Neutrophil (primary cell): ENCODE results near the gene KLHL13.

ENCODE experiments used
- H3K27ac ChIP-seq: fragments of 200-600 bp; sonication (generic); 2 replicates; pipeline ENCODE4 v1.5.1; 2016; ENCODE audit warnings: mild to moderate bottlenecking, moderate library complexity
- H3K27me3 ChIP-seq: fragments of 200-600 bp; sonication (generic); 2 replicates; pipeline ENCODE4 v1.6.0; 2016; ENCODE audit warnings: mild to moderate bottlenecking
- H3K36me3 ChIP-seq: fragments of 200-600 bp; sonication (generic); 2 replicates; pipeline ENCODE4 v1.5.1; 2017
- H3K4me1 ChIP-seq, 2 experiments: fragments of 200-600 bp in 1 of 2; sonication (generic) in 1 of 2; 1 replicate in 1 of 2; 2 replicates in 1 of 2; pipeline versions ENCODE4 v1.5.1 to v1.6.1; 2013 to 2016; ENCODE audit warnings: low read depth in 1 of 2, low read length in 1 of 2, mild to moderate bottlenecking in 1 of 2, moderate library complexity in 1 of 2; ENCODE audit not compliant: control insufficient read depth in 1 of 2, insufficient read depth in 1 of 2
- H3K4me3 ChIP-seq, 2 experiments: fragments of 200-600 bp in 1 of 2; sonication (generic) in 1 of 2; 1 replicate in 1 of 2; 2 replicates in 1 of 2; pipeline ENCODE4 v1.5.1; 2013 to 2016; ENCODE audit warnings: low read depth in 1 of 2, low read length in 1 of 2, mild to moderate bottlenecking in 1 of 2, moderate library complexity in 1 of 2
- H3K9me3 ChIP-seq: fragments of 200-600 bp; sonication (generic); 2 replicates; pipeline ENCODE4 v1.5.1; 2016
- TF ChIP-seq, protein P1 (sequence below): fragments of 200-600 bp; sonication (generic); IDR thresholded peaks from 2 replicates; pipeline ENCODE4 v1.5.1; 2016; ENCODE audit warnings: antibody characterized with exemption

The KLHL13 gene

DNA sequence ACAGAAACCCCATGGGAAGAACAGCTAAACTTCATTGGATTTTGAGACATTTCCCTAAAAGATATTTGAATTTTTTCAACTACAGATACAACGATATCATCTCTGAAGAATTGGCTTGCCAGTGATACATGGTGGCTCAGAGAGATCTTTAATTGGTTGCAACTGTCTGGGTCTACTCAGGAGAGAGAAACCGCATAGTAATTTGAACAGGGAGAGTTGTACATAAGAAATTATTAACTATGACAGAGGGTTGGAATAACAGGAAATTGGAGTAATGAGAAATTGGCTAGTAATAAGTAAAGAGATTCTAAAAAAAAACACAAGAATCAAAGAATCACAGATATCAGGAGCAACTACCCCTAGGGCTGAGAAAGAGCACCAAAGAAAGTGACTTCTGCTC, 118.4 kb downstream of the KLHL13 start:
- TF ChIP-seq, protein P1, sequence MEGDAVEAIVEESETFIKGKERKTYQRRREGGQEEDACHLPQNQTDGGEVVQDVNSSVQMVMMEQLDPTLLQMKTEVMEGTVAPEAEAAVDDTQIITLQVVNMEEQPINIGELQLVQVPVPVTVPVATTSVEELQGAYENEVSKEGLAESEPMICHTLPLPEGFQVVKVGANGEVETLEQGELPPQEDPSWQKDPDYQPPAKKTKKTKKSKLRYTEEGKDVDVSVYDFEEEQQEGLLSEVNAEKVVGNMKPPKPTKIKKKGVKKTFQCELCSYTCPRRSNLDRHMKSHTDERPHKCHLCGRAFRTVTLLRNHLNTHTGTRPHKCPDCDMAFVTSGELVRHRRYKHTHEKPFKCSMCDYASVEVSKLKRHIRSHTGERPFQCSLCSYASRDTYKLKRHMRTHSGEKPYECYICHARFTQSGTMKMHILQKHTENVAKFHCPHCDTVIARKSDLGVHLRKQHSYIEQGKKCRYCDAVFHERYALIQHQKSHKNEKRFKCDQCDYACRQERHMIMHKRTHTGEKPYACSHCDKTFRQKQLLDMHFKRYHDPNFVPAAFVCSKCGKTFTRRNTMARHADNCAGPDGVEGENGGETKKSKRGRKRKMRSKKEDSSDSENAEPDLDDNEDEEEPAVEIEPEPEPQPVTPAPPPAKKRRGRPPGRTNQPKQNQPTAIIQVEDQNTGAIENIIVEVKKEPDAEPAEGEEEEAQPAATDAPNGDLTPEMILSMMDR = no peak
- H3K4me1 ChIP-seq = no peaks in the 10 kb centered on the region

DNA sequence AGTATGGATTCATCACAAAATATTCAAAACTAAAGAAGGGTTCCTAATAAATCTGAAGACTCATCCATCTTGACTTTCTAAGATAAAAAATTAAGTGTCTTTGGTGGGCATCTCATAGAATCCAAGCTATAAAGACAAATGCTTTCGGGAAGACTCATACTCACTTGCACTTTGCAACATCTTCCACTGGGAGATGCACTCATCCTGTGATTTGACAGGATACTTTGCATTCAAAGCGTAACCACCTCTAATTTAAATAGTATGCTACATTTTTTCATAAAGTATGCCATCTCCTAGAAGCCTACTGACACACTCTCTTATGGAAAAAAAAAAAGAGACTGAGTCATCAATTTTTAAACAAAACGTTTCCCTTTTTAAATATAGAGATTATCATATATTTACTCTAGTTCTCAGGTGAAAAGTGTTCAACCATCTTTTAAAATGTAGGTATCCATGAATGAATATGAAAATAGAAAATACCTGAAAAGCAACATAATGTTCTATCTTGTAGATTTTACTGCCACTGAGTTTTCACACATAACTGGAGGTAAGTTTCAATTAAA, 119.6 kb downstream of the KLHL13 start:
- H3K4me1 ChIP-seq = no peaks in the 10 kb centered on the region
- H3K9me3 ChIP-seq = no peaks in the 10 kb centered on the region
- no peak overlapping the region for H3K4me3 ChIP-seq
- no peaks in the 10 kb centered on the region for H3K36me3 ChIP-seq
- TF ChIP-seq, protein P1 = no peak
- no peaks in the 10 kb centered on the region for H3K27me3 ChIP-seq
- H3K27ac ChIP-seq = no peak overlapping the region

More for the DNA sequence above, 118.4 kb downstream of the KLHL13 start:
- H3K36me3 ChIP-seq = no peaks in the 10 kb centered on the region
- H3K27ac ChIP-seq = no peak overlapping the region
- H3K27me3 ChIP-seq = no peaks in the 10 kb centered on the region
- H3K4me3 ChIP-seq = no peak overlapping the region
- H3K9me3 ChIP-seq = no peaks in the 10 kb centered on the region

DNA sequence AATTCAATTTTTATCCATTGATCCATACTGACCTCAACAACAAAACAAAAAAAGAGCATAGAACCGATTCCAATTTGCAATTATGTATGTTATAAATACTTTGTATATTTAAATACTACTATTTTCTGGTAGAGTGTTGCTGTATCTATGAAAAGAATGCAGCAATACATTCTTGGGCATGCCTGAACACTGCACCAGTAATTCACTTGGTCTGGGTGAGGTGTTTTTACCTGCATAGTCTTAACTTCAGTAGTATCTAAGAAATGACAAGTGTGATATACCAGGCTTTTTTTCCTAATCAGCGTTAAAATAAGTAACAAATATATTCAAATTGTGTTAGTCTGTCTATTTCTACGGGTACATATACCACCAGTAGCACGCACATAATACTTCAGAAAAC, 120.2 kb downstream of the KLHL13 start:
- Histone ChIP-seq H3K9me3 (no peaks in the 10 kb centered on the region), H3K4me1 (no peaks in the 10 kb centered on the region), H3K27ac (no peak overlapping the region), H3K36me3 (no peaks in the 10 kb centered on the region), H3K27me3 (no peaks in the 10 kb centered on the region), H3K4me3 (no peak overlapping the region)
- TF ChIP-seq, protein P1 = no peak

DNA sequence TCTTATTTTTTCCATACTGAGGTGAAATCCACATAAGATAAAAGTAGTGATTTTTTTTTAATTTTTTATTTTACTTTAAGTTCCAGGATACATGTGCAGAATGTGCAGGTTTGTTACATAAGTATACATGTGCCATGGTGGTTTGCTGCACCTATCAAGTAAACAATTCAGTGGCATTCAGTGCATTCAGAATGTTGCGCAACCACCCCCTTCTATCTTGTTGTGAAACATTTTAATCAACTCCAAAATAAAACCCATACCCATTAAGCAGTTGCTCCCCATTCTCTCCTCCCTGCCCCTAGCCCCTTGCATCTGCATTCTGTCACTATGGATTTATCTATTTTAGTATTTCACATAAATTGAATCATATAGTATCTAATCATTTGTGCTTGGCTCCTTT, 121.2 kb downstream of the KLHL13 start:
- no peaks in the 10 kb centered on the region for H3K27me3 ChIP-seq
- H3K36me3 ChIP-seq = no peaks in the 10 kb centered on the region
- TF ChIP-seq, protein P1 = no peak
- no peaks in the 10 kb centered on the region for H3K9me3 ChIP-seq
- H3K4me3 ChIP-seq = no peak overlapping the region
- no peak overlapping the region for H3K27ac ChIP-seq
- no peaks in the 10 kb centered on the region for H3K4me1 ChIP-seq

DNA sequence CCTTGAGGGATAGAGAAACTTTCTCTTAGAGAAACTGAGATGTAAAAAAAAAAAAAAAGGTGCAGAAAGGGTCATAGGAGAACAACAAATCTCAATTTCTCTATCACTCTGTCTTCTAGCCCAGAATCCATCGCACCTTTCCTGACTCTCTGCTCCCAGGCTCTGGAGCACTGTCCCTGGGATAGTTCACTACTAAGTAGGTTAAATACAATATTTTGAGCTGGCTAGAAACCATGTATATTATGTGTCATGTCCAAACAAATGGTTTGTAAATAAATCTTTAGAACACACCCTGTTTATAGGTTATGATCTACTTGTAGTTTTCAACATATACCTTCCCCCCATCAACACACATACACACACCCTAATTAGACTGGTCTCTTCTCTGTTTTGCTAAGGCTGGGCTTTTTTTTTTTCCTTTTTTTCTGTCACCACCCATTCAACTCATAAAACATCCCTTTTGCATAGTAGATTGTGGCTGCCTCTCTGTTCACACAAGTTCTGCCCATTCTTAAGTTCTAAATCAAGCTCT, 124.4 kb downstream of the KLHL13 start:
- H3K9me3 ChIP-seq = no peaks in the 10 kb centered on the region
- H3K27me3 ChIP-seq = no peaks in the 10 kb centered on the region
- H3K36me3 ChIP-seq = no peaks in the 10 kb centered on the region
- no peak overlapping the region for H3K27ac ChIP-seq
- H3K4me3 ChIP-seq = no peak overlapping the region
- no peaks in the 10 kb centered on the region for H3K4me1 ChIP-seq
- TF ChIP-seq, protein P1 = no peak
